H1 (cell line): ENCODE measurements around the gene PRDX3. TPM values are rescaled to one million over a fixed set of nuclear protein-coding genes. Genes with fewer than 3 reads are reported as not detected.
A peak's percentile ranks its signal among the peaks of the same experiment; 100 is the strongest.

Experiments
- CTCF ChIA-PET: fragments of 300-600 bp; sonication (Branson Sonifier 250); formaldehyde crosslinking; loops from one replicate; lab custom pipeline; 2021; ENCODE audit not compliant: partially characterized antibody; lab: Charles Lee
- POLR2A ChIA-PET: fragments of 300-600 bp; sonication (Branson Sonifier 250); formaldehyde crosslinking; loops from one replicate; lab custom pipeline; 2021; ENCODE audit warnings: inconsistent platforms; ENCODE audit not compliant: partially characterized antibody; lab: Charles Lee
- DNase-seq, 2 experiments: peaks; one replicate each; pipeline versions ENCODE4 v3.0.0 to v3.0.0-alpha.2; 2010 to 2022; ENCODE audit warnings: low spot score in 2 of 2, low read depth in 1 of 2, mixed read lengths in 1 of 2
- FAIRE-seq: peaks from 2 replicates; lab custom pipeline; 2011; peaks lifted over from hg19 to GRCh38; lab: Jason Lieb, UNC
- H2AFZ ChIP-seq: 2 replicates; pipeline ENCODE4 v1.8.1; 2012; ENCODE audit warnings: low read length, inconsistent platforms
- H2AK5ac ChIP-seq: 2 replicates; pipeline ENCODE4 v1.6.1; 2013; ENCODE audit warnings: low read depth, low read length
- H2BK120ac ChIP-seq: replicated peaks from 2 replicates; pipeline ENCODE3; 2013; ENCODE audit warnings: low read depth, low read length, inconsistent platforms
- H2BK12ac ChIP-seq: 2 replicates; pipeline ENCODE4 v1.6.1; 2013; ENCODE audit warnings: low read depth, low read length
- H2BK15ac ChIP-seq: 2 replicates; pipeline ENCODE4 v1.6.1; 2013; ENCODE audit warnings: low read length
- H2BK20ac ChIP-seq: 2 replicates; pipeline ENCODE4 v1.6.1; 2013; ENCODE audit warnings: low read length
- H2BK5ac ChIP-seq: 2 replicates; pipeline ENCODE4 v1.6.1; 2013; ENCODE audit warnings: low read depth, low read length
- H3K14ac ChIP-seq: 2 replicates; pipeline ENCODE4 v1.6.1; 2013; ENCODE audit warnings: inconsistent platforms; ENCODE audit not compliant: insufficient read length
- H3K18ac ChIP-seq: 2 replicates; pipeline ENCODE4 v1.6.1; 2013; ENCODE audit warnings: low read length; ENCODE audit errors: extremely low read depth
- H3K23ac ChIP-seq: 2 replicates; pipeline ENCODE4 v1.6.1; 2013; ENCODE audit warnings: inconsistent platforms; ENCODE audit not compliant: insufficient read length
- H3K23me2 ChIP-seq: 2 replicates; pipeline ENCODE4 v1.6.1; 2013; ENCODE audit warnings: low read depth, low read length
- H3K27ac ChIP-seq: 2 replicates; pipeline ENCODE4 v1.6.1; 2011; ENCODE audit warnings: low read depth, low read length, inconsistent platforms
- H3K27me3 ChIP-seq, 4 experiments: replicated peaks in 1 of 4; 1 replicate in 1 of 4; 2 replicates in 3 of 4; pipeline versions ENCODE4 v1.6.1 to v1.8.1; 2011 to 2013; ENCODE audit warnings: low read length in 3 of 4, mild to moderate bottlenecking in 3 of 4, inconsistent platforms in 2 of 4, mixed read lengths in 2 of 4, moderate library complexity in 1 of 4; ENCODE audit not compliant: control insufficient read depth in 3 of 4, insufficient read depth in 3 of 4; ENCODE audit errors: extremely low read depth in 1 of 4
- H3K36me3 ChIP-seq, 4 experiments: 2 replicates each; pipeline versions ENCODE4 v1.6.1 to v1.8.1; 2011 to 2013; ENCODE audit warnings: mild to moderate bottlenecking in 4 of 4, low read length in 3 of 4, moderate library complexity in 2 of 4, control low read depth in 1 of 4, inconsistent platforms in 1 of 4; ENCODE audit not compliant: insufficient read depth in 4 of 4, control insufficient read depth in 2 of 4
- H3K4ac ChIP-seq: replicated peaks from 2 replicates; pipeline ENCODE3; 2013; ENCODE audit warnings: low read length, low read depth, mixed read lengths, inconsistent platforms; ENCODE audit not compliant: insufficient read length
- H3K4me1 ChIP-seq, 4 experiments: replicated peaks in 1 of 4; 1 replicate in 1 of 4; 2 replicates in 3 of 4; pipeline versions ENCODE4 v1.6.1 to v1.8.1; 2011 to 2013; ENCODE audit warnings: low read length in 3 of 4, inconsistent platforms in 2 of 4, mixed read lengths in 1 of 4; ENCODE audit not compliant: insufficient read depth in 4 of 4, control insufficient read depth in 3 of 4
- H3K4me2 ChIP-seq, 2 experiments: 2 replicates each; pipeline versions ENCODE4 v1.6.1 to v1.8.1; 2011 to 2013; ENCODE audit warnings: low read depth in 2 of 2, low read length in 2 of 2, control low read depth in 1 of 2, inconsistent platforms in 1 of 2, mild to moderate bottlenecking in 1 of 2; ENCODE audit not compliant: insufficient read depth in 1 of 2
- H3K4me3 ChIP-seq, 4 experiments: fragments of 200-600, 300-600 bp in 1 of 4; sonication (generic), shearing (Covaris generic), sonication (Bioruptor Twin) in 1 of 4; 2 replicates each; pipeline versions ENCODE4 v1.5.1 to v1.8.1; 2011 to 2016; ENCODE audit warnings: low read length in 4 of 4, low read depth in 3 of 4, control low read depth in 2 of 4, inconsistent platforms in 2 of 4, mild to moderate bottlenecking in 2 of 4, mixed read lengths in 1 of 4, moderate library complexity in 1 of 4; ENCODE audit not compliant: insufficient read depth in 2 of 4; ENCODE audit errors: extremely low read depth in 1 of 4
- H3K56ac ChIP-seq: replicated peaks from 2 replicates; pipeline ENCODE3; 2013; ENCODE audit warnings: low read depth, mild to moderate bottlenecking, mixed read lengths, low read length, inconsistent platforms; ENCODE audit not compliant: insufficient read length
- H3K79me1 ChIP-seq: 2 replicates; pipeline ENCODE4 v1.6.1; 2013; ENCODE audit warnings: low read depth, low read length, control low read depth
- H3K79me2 ChIP-seq, 2 experiments: 2 replicates each; pipeline versions ENCODE4 v1.6.1 to v1.8.1; 2012 to 2013; ENCODE audit warnings: low read length in 2 of 2, mild to moderate bottlenecking in 2 of 2, inconsistent platforms in 1 of 2; ENCODE audit not compliant: insufficient read depth in 2 of 2, control insufficient read depth in 1 of 2
- H3K9ac ChIP-seq, 4 experiments: replicated peaks in 1 of 4; 1 replicate in 1 of 4; 2 replicates in 3 of 4; pipeline versions ENCODE4 v1.6.1 to v1.8.1; 2011 to 2013; ENCODE audit warnings: low read depth in 3 of 4, low read length in 3 of 4, control low read depth in 2 of 4, mild to moderate bottlenecking in 2 of 4, moderate library complexity in 2 of 4, inconsistent platforms in 1 of 4; ENCODE audit errors: extremely low read depth in 1 of 4
- H3K9me3 ChIP-seq, 2 experiments: 2 replicates each; pipeline versions ENCODE4 v1.6.1 to v1.8.1; 2012 to 2013; ENCODE audit warnings: mild to moderate bottlenecking in 2 of 2, moderate library complexity in 2 of 2, control low read depth in 1 of 2, inconsistent platforms in 1 of 2, low read depth in 1 of 2, low read length in 1 of 2, mixed read lengths in 1 of 2; ENCODE audit not compliant: insufficient read depth in 2 of 2
- H4K20me1 ChIP-seq, 2 experiments: replicated peaks in 1 of 2; 2 replicates each; pipeline versions ENCODE3 to v1.8.1; 2011 to 2013; ENCODE audit warnings: inconsistent platforms in 2 of 2, low read length in 2 of 2, mild to moderate bottlenecking in 1 of 2; ENCODE audit not compliant: insufficient read depth in 2 of 2, control insufficient read depth in 1 of 2
- H4K5ac ChIP-seq: 2 replicates; pipeline ENCODE4 v1.6.1; 2013; ENCODE audit warnings: low read length, low read depth, mixed read lengths, inconsistent platforms; ENCODE audit not compliant: insufficient read length
- H4K8ac ChIP-seq: 2 replicates; pipeline ENCODE4 v1.8.0; 2013; ENCODE audit warnings: mild to moderate bottlenecking, moderate library complexity, low read length, inconsistent platforms; ENCODE audit not compliant: insufficient read depth; ENCODE audit errors: extremely low read depth
- H4K91ac ChIP-seq: replicated peaks from 2 replicates; pipeline ENCODE3; 2013; ENCODE audit warnings: low read length, mixed read lengths, inconsistent platforms; ENCODE audit not compliant: insufficient read length
- E2F6 ChIP-seq: IDR thresholded peaks from 2 replicates; pipeline ENCODE4 v1.6.1; 2012; ENCODE audit warnings: inconsistent platforms
- GABPA ChIP-seq: IDR thresholded peaks from 2 replicates; pipeline ENCODE4 v1.6.1; 2011; ENCODE audit warnings: mild to moderate bottlenecking, low read length, moderate library complexity, borderline replicate concordance; ENCODE audit not compliant: insufficient read depth
- KDM5A ChIP-seq: fragments of 200-600 bp; IDR thresholded peaks from 2 replicates; pipeline ENCODE4 v1.7.1; 2012; ENCODE audit warnings: mild to moderate bottlenecking, low read length, inconsistent platforms, mixed read lengths
- PHF8 ChIP-seq: fragments of 200-600 bp; sonication (generic); conservative IDR thresholded peaks from 2 replicates; pipeline ENCODE4 v1.7.1; 2012; ENCODE audit warnings: low read depth, mild to moderate bottlenecking, inconsistent platforms, low read length, moderate library complexity
- USF2 ChIP-seq: IDR thresholded peaks from 2 replicates; pipeline ENCODE4 v1.6.1; 2011; ENCODE audit warnings: low read length, improper control_type of control experiment
- WGBS, 2 experiments: shearing (Covaris generic) in 1 of 2; methylation state at CpG; one replicate each; pipeline versions ENCODE4 v1.1.6 to v1.1.7; 2013 to 2015; ENCODE audit warnings: low lambda C conversion rate in 2 of 2, mixed read lengths in 2 of 2, inconsistent platforms in 1 of 2, low coverage in 1 of 2, missing lambda C conversion rate in 1 of 2; ENCODE audit not compliant: insufficient replicate concordance in 2 of 2, insufficient coverage in 1 of 2, insufficient read length in 1 of 2; ENCODE audit errors: extremely low coverage in 1 of 2, missing lambda C conversion rate in 1 of 2; 5-methylcytosine and 5-hydroxymethylcytosine counted together
- long read RNA-seq, 2 experiments: library from RNA in 1 of 2; library from capped mRNA in 1 of 2; stranded (forward); transcript quantifications; one replicate each; pipeline ENCODE4 v2.0.0, GENCODE V29; 2021; ENCODE audit warnings: inconsistent platforms in 1 of 2
- polyA minus RNA-seq, 3 experiments: library from RNA; depleted of rRNA, polyadenylated mRNA; stranded (reverse); fragments of >200 nt; gene quantifications; 1 replicate in 2 of 3; 2 replicates in 1 of 3; pipeline ENCODE4 v1.2.3, GENCODE V29; 2011
- polyA plus RNA-seq, 7 experiments: library from polyadenylated mRNA; depleted of rRNA in 3 of 7; stranded (reverse) in 5 of 7; unstranded in 2 of 7; fragments of >200 nt in 5 of 7; fragments of 200-250 nt in 2 of 7; gene quantifications; 1 replicate in 5 of 7; 2 replicates in 1 of 7; 4 replicates in 1 of 7; pipeline versions ENCODE4 v1.2.1 to v1.2.3, GENCODE V29; 2011 to 2013; ENCODE audit warnings: missing spikeins in 2 of 7, mixed read lengths in 2 of 7
- total RNA-seq: library from RNA; stranded (reverse); fragmentation: NEBNext Ultra II Directional; extraction: Animal tissue kit (Norgen Biotek cat#: 25700); gene quantifications from 2 replicates; pipeline ENCODE4 v1.2.1, GENCODE V29; 2021

PRDX3 gene
- 194 and 208 TPM in 2 replicates for total RNA-seq
- polyA plus RNA-seq (2011; rRNA removed) = 112 and 201 TPM in 2 replicates
- polyA plus RNA-seq (2011; cell fraction: cytosol; rRNA removed) = 259 TPM
- 167 TPM for polyA plus RNA-seq (2011; cell fraction: nucleus; rRNA removed)
- 178 to 208 TPM (median 187 TPM) in 4 replicates for polyA plus RNA-seq (2012, experiment 1 of 2)
- 30.6 TPM for polyA plus RNA-seq (2012, experiment 2 of 2)
- polyA plus RNA-seq (2013, experiment 1 of 2) = 123 TPM
- 123 TPM for polyA plus RNA-seq (2013, experiment 2 of 2)
- 298 and 349 TPM in 2 replicates for polyA minus RNA-seq (2011; rRNA and poly(A)+ RNA removed)
- polyA minus RNA-seq (2011; cell fraction: cytosol; rRNA and poly(A)+ RNA removed) = 93.4 TPM
- 83.8 TPM for polyA minus RNA-seq (2011; cell fraction: nucleus; rRNA and poly(A)+ RNA removed)
- long read RNA-seq, experiment 1, transcript PRDX3-203 (2 exons, 2,277 nt) = minor isoform, 15 of 384 reads
- long read RNA-seq, experiment 1, transcript PRDX3-201 (7 exons, 1,591 nt) = major isoform, 262 of 384 reads
- long read RNA-seq, experiment 1, partial matches to known transcripts = 95 of 384 reads
- long read RNA-seq, experiment 1, other reads (novel, unspliced or antisense) = 12 of 384 reads
- long read RNA-seq, experiment 2, transcript PRDX3-201 (7 exons, 1,591 nt) = major isoform, 930 of 960 reads
- long read RNA-seq, experiment 2, partial matches to known transcripts = 5 of 960 reads
- long read RNA-seq, experiment 2, other reads (novel, unspliced or antisense) = 22 of 960 reads

- peaks cover 0 to 4% of the 10 kb centered on the region in 2 experiments; a peak in 1 of 4 replicates for H3K9me3 ChIP-seq
- ChIA-PET POLR2A (interaction anchor here (0.7 to 2.0 kb wide), 6 partner anchors 11 to 1878 kb away, joined by 3 to 8 read pairs (median 4); partner anchors contain the start of gene SFXN4), CTCF (interaction anchor here (2.5 kb wide), 1 partner anchor 21 kb away, joined by 13 read pairs; no protein-coding TSS in a partner anchor)
- no peak for FAIRE-seq
- H3K27me3 ChIP-seq = no peaks in the 10 kb centered on the region
- H3K9ac ChIP-seq = peak within 1 kb of the TSS; percentile 88 to 94 (median 91)
- H2AK5ac ChIP-seq = no peak within 1 kb of the TSS
- no peak within 1 kb of the TSS for H2BK20ac ChIP-seq
- H3K79me1 ChIP-seq = peaks cover 2% of the 10 kb centered on the region; the same call in 1 of the 2 replicates
- 0 out of 2 replicates have a peak, but pooled peaks cover 2% of the 10 kb centered on the region for H3K23me2 ChIP-seq
- H3K14ac ChIP-seq = peak within 1 kb of the TSS; percentile 5
- no peaks in the 10 kb centered on the region for H4K20me1 ChIP-seq
- peak within 1 kb of the TSS; percentile 20 for H3K56ac ChIP-seq
- H2BK12ac ChIP-seq = 0 out of 2 replicates have a peak within 1 kb of the TSS, but pooled peaks have one; percentile 21
- H3K79me2 ChIP-seq = peaks cover 4 to 41% of the 10 kb centered on the region in 2 experiments
- peak within 1 kb of the TSS; percentile 88 for H3K18ac ChIP-seq
- peaks cover 2 to 32% (median 9%) of the 10 kb centered on the region in 4 experiments; a peak in 4 of 8 replicates for H3K36me3 ChIP-seq
- WGBS, 2 experiments = 1% methylated on average over 42 of the region's 45 CpGs; no CpG with 5 or more reads in 1 of the 2 experiments
- peaks cover 0 to 3% (median 2%) of the 10 kb centered on the region in 4 experiments; a peak in 4 of 7 replicates for H3K4me1 ChIP-seq
- H3K23ac ChIP-seq = no peak within 1 kb of the TSS
- peak within 1 kb of the TSS; percentile 90 for H4K8ac ChIP-seq
- peak; percentile 64 to 96 for DNase-seq
- H2BK5ac ChIP-seq = peak within 1 kb of the TSS; percentile 83
- H2BK15ac ChIP-seq = no peak within 1 kb of the TSS
- H3K27ac ChIP-seq = peak within 1 kb of the TSS; percentile 91
- peak within 1 kb of the TSS; percentile 64 for H3K4ac ChIP-seq
- peak within 1 kb of the TSS; percentile 95 for H4K91ac ChIP-seq
- H3K4me3 ChIP-seq = peak within 1 kb of the TSS; percentile 86 to 99 (median 92)
- H2AFZ ChIP-seq = peak within 1 kb of the TSS; percentile 91
- H2BK120ac ChIP-seq = no peak within 1 kb of the TSS
- H4K5ac ChIP-seq = peak within 1 kb of the TSS; percentile 73
- peak within 1 kb of the TSS; percentile 79 for H3K4me2 ChIP-seq
- peak; percentile 99 for TF ChIP-seq PHF8
- TF ChIP-seq E2F6 = peak; percentile 2; the same call in 1 of the 2 replicates
- 0 out of 2 replicates have a peak, but pooled peaks have one; percentile 55 for TF ChIP-seq KDM5A
- TF ChIP-seq USF2 = peak; percentile 53; the same call in 1 of the 2 replicates
- no peak for TF ChIP-seq GABPA
Measured at GRCh38 chr10:119178372-119179119, at the start of gene PRDX3. TSS of gene PRDX3 (minus strand) at chr10:119178812. CDS start at chr10:119178790, 22 bp downstream.
